Ascending aorta (tissue), 2 donors: ENCODE results near the gene SLC27A6. TPM values are rescaled to one million over a fixed set of nuclear protein-coding genes. Genes with fewer than 3 reads are reported as not detected.

Experiments used
- DNase-seq, 2 donors: peaks; one replicate each; pipeline ENCODE4 v3.0.0-alpha.2; 2019; ENCODE audit warnings: low spot score in 2 of 2
- H3K27ac ChIP-seq, 2 donors: fragments of 200-600 bp; sonication (generic); one replicate each; pipeline ENCODE4 v1.5.1; 2016 to 2017; ENCODE audit warnings: mild to moderate bottlenecking in 1 of 2
- H3K27me3 ChIP-seq: fragments of 200-600 bp; sonication (generic); one replicate; pipeline ENCODE4 v1.5.1; 2017
- H3K36me3 ChIP-seq, 2 donors: fragments of 200-600 bp; sonication (generic); one replicate each; pipeline ENCODE4 v1.5.1; 2016
- H3K4me1 ChIP-seq, 2 donors: fragments of 200-600 bp; sonication (generic); one replicate each; pipeline ENCODE4 v1.5.1; 2016 to 2017; ENCODE audit warnings: mild to moderate bottlenecking in 1 of 2
- H3K4me3 ChIP-seq, 2 donors: fragments of 200-600 bp; sonication (generic); one replicate each; pipeline ENCODE4 v1.5.1; 2016 to 2017; ENCODE audit warnings: mild to moderate bottlenecking in 1 of 2
- H3K9me3 ChIP-seq, 2 donors: fragments of 200-600 bp; sonication (generic); one replicate each; pipeline ENCODE4 v1.5.1; 2016
- CTCF ChIP-seq, 3 experiments: fragments of 200-600 bp in 2 of 3; fragments of 450-650 bp in 1 of 3; sonication (generic) in 2 of 3; IDR thresholded peaks; one replicate each; pipeline ENCODE4 v1.5.1; 2016 to 2019; ENCODE audit warnings: antibody characterized with exemption in 3 of 3, mild to moderate bottlenecking in 1 of 3, moderate library complexity in 1 of 3
- intact Hi-C: fragments of 100-400 bp; cut with DNase I; formaldehyde crosslinking; loops from one replicate; pipeline ENCODE4 v1.15.1; 2023
- total RNA-seq: library from RNA; depleted of rRNA; stranded (reverse); fragments of >200 nt; gene quantifications from one replicate; pipeline ENCODE4 v1.1.0, GENCODE V29; 2016

SLC27A6 gene
- total RNA-seq, 1 donor from 2014 or later, result 0.43 TPM

GRCh38 chr5:129061849-129062248 lies 96.6 kb downstream of the SLC27A6 start:
- Histone ChIP-seq H3K9me3 (peaks cover 0 to 6% of the 10 kb centered on the region in 2 donors), H3K27ac (no peak overlapping the region), H3K36me3 (no peaks in the 10 kb centered on the region), H3K4me3 (no peak overlapping the region), H3K4me1 (no peaks in the 10 kb centered on the region), H3K27me3 (no peaks in the 10 kb centered on the region)
- no peak for TF ChIP-seq CTCF (IDR thresholded peaks at IDR 0.05)
- intact Hi-C loops, result no loop called here
- DNase-seq, result no peak

- TF ChIP-seq CTCF (IDR thresholded peaks at IDR 0.05), result no peak
- intact Hi-C loops, result no loop called here
- H3K27me3 ChIP-seq, result no peaks in the 10 kb centered on the region
- H3K9me3 ChIP-seq, result no peaks in the 10 kb centered on the region
- H3K36me3 ChIP-seq, result no peaks in the 10 kb centered on the region
- no peak overlapping the region for H3K4me3 ChIP-seq
- no peak for DNase-seq
- H3K4me1 ChIP-seq, result no peaks in the 10 kb centered on the region
- H3K27ac ChIP-seq, result no peak overlapping the region
Observed at GRCh38 chr5:129063483-129064113, 98.3 kb downstream of the SLC27A6 start.

- H3K27ac ChIP-seq, result no peak overlapping the region
- no peaks in the 10 kb centered on the region for H3K9me3 ChIP-seq
- DNase-seq, result no peak
- intact Hi-C loops, result no loop called here
- no peaks in the 10 kb centered on the region for H3K27me3 ChIP-seq
- H3K4me3 ChIP-seq, result no peak overlapping the region
- no peaks in the 10 kb centered on the region for H3K36me3 ChIP-seq
- H3K4me1 ChIP-seq, result no peaks in the 10 kb centered on the region
- TF ChIP-seq CTCF (IDR thresholded peaks at IDR 0.05), result no peak
Observed at GRCh38 chr5:129065721-129066120, 100.4 kb downstream of the SLC27A6 start.

GRCh38 chr5:129067745-129068144 lies 102.5 kb downstream of the SLC27A6 start:
- intact Hi-C loops, result no loop called here
- Histone ChIP-seq H3K27me3 (no peaks in the 10 kb centered on the region), H3K9me3 (no peaks in the 10 kb centered on the region), H3K4me1 (no peaks in the 10 kb centered on the region), H3K36me3 (no peaks in the 10 kb centered on the region), H3K4me3 (no peak overlapping the region), H3K27ac (no peak overlapping the region)
- TF ChIP-seq CTCF (IDR thresholded peaks at IDR 0.05), result no peak
- no peak for DNase-seq

DNA sequence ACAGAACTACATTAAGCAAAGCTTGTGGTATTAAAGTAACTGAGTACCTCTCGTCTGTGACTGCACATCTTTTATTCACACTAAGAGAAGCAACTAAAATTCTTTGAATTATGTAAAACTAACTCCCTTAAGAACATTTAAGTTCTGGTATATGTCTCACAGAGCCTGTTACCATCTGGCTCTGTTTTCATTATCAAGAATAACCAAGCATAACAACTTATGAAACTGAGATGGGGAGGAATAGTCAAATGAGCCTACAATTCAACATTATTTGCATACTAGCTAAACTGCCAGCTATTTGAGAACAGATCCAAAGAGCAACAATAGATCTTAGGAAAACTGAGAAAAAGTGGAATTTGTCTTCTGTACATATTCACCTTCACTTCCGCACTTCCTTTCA lies 104.0 kb downstream of the SLC27A6 start:
- H3K4me1 ChIP-seq, result no peaks in the 10 kb centered on the region
- no peaks in the 10 kb centered on the region for H3K9me3 ChIP-seq
- no peak overlapping the region for H3K4me3 ChIP-seq
- no peaks in the 10 kb centered on the region for H3K36me3 ChIP-seq
- H3K27ac ChIP-seq, result no peak overlapping the region
- no peak for DNase-seq
- TF ChIP-seq CTCF (IDR thresholded peaks at IDR 0.05), result no peak
- intact Hi-C loops, result no loop called here
- no peaks in the 10 kb centered on the region for H3K27me3 ChIP-seq

DNA sequence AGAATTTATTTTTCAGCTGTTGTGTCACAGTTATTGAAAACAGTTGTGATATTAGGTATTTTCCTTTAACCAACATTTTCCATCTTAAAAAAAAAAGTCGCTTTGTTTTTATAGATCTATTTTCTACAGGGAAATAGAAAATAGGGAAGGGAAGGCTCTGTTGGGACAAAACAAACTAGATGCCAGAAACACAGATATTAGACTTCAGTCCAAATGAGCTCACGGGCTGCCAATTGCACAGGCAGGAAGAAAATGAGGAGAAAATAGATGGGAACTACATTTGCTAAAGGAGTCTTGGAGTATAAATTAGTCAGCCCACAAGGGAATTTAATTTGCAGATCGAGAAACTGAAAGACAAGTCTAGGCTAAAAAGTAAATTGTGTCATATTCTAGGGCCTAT lies 107.8 kb downstream of the SLC27A6 start:
- no peak overlapping the region for H3K4me3 ChIP-seq
- no peaks in the 10 kb centered on the region for H3K9me3 ChIP-seq
- no peaks in the 10 kb centered on the region for H3K27me3 ChIP-seq
- H3K36me3 ChIP-seq, result no peaks in the 10 kb centered on the region
- H3K27ac ChIP-seq, result no peak overlapping the region
- TF ChIP-seq CTCF (IDR thresholded peaks at IDR 0.05), result no peak
- H3K4me1 ChIP-seq, result peaks cover 0 to 5% of the 10 kb centered on the region in 2 donors
- no peak for DNase-seq
- intact Hi-C loops, result no loop called here
